NB4 (cell line): ENCODE measurements around the gene PANK4.

Experiments used
- CTCF ChIP-seq: IDR thresholded peaks from one replicate; pipeline ENCODE4 v1.5.1; 2012; ENCODE audit warnings: low read depth, low read length
- MAX ChIP-seq: IDR thresholded peaks from 2 replicates; pipeline ENCODE4 v1.6.1; 2011; ENCODE audit warnings: low read depth, low read length
- MYC ChIP-seq: IDR thresholded peaks from 2 replicates; pipeline ENCODE4 v1.6.1; 2011; ENCODE audit warnings: low read depth, low read length
- POLR2A ChIP-seq: IDR thresholded peaks from 2 replicates; pipeline ENCODE4 v1.6.1; 2011; ENCODE audit warnings: mild to moderate bottlenecking; ENCODE audit not compliant: insufficient read length; ENCODE audit errors: extremely low read depth

- TF ChIP-seq CTCF: no peak
- TF ChIP-seq POLR2A: no peak
- TF ChIP-seq MAX: no peak
- TF ChIP-seq MYC: no peak
These were observed 57.9 kb downstream of the PANK4 start for GRCh38 chr1:2468540-2468939.
